Transverse colon (tissue), 4 donors: ENCODE measurements around the gene PPP6R2. TPM values are rescaled to one million over a fixed set of nuclear protein-coding genes. Genes with fewer than 3 reads are reported as not detected.
"Not testable (repeated sequence)": the region's sequence is repeated elsewhere in the genome, so short reads cannot be mapped to it uniquely, and the experiment has no call there.

Experiments
- DNase-seq: peaks from one replicate; pipeline ENCODE4 v3.0.0-alpha.2; 2019
- H3K27ac ChIP-seq, 4 donors: fragments of 200-600 bp; sonication (generic); 2 replicates each; pipeline ENCODE4 v1.5.1; 2016 to 2018; ENCODE audit warnings: inconsistent platforms in 4 of 4
- H3K27me3 ChIP-seq: fragments of 200-600 bp; sonication (generic); 2 replicates; pipeline ENCODE4 v1.5.1; 2017; ENCODE audit warnings: inconsistent platforms
- H3K36me3 ChIP-seq, 4 donors: fragments of 200-600 bp; sonication (generic); 2 replicates each; pipeline ENCODE4 v1.5.1; 2017 to 2019; ENCODE audit warnings: inconsistent platforms in 4 of 4
- H3K4me1 ChIP-seq, 4 donors: fragments of 200-600 bp; sonication (generic); 2 replicates each; pipeline ENCODE4 v1.5.1; 2017 to 2020; ENCODE audit warnings: inconsistent platforms in 4 of 4
- H3K4me3 ChIP-seq, 4 donors: fragments of 200-600 bp; sonication (generic); 1 replicate in 1 of 4; 2 replicates in 3 of 4; pipeline versions ENCODE4 v1.5.1 to v1.6.1; 2017 to 2019; ENCODE audit warnings: inconsistent platforms in 4 of 4
- H3K9me3 ChIP-seq, 2 donors: fragments of 200-600 bp; sonication (generic); 2 replicates each; pipeline ENCODE4 v1.5.1; 2017 to 2019; ENCODE audit warnings: inconsistent platforms in 2 of 2
- EP300 ChIP-seq: sonication (generic); formaldehyde crosslinking; IDR thresholded peaks from one replicate; pipeline ENCODE4 v1.6.1; 2017; ENCODE audit warnings: antibody characterized with exemption, low read depth
- POLR2A ChIP-seq: fragments of 450-650 bp; IDR thresholded peaks from one replicate; pipeline ENCODE4 v1.6.1; 2016; ENCODE audit warnings: antibody characterized with exemption, mild to moderate bottlenecking, moderate library complexity
- POLR2AphosphoS5 ChIP-seq, 3 donors: sonication (generic); formaldehyde crosslinking; IDR thresholded peaks; one replicate each; pipeline ENCODE4 v1.6.1; 2016; ENCODE audit warnings: antibody characterized with exemption in 3 of 3
- WGBS, 2 donors: methylation state at CpG; one replicate each; pipeline ENCODE4 v1.1.5; 2018; ENCODE audit warnings: low coverage in 1 of 2; 5-methylcytosine and 5-hydroxymethylcytosine counted together
- in situ Hi-C, 4 donors: fragments of 200-750 bp; cut with MboI; loops; one replicate each; pipeline versions ENCODE4 v1.15.0 to v1.15.1; 2017; ENCODE audit warnings: low sequenced_read_pairs in 3 of 4, low pct_ligation_motif_present in 1 of 4, low pct_unique_long_range_greater_than_20kb in 1 of 4
- intact Hi-C: fragments of 100-400 bp; cut with DNase I; formaldehyde crosslinking; loops from one replicate; pipeline ENCODE4 v1.15.1; 2023; ENCODE audit warnings: low total_unique reads
- total RNA-seq, 4 donors: library from RNA; depleted of rRNA; stranded (reverse); fragments of >200 nt; gene quantifications; one replicate each; pipeline ENCODE4 v1.1.0, GENCODE V29; 2016
- TF ChIP-seq, protein P1 (sequence below), 5 experiments: fragments of 200-600 bp in 3 of 5; fragments of 450-650 bp in 2 of 5; sonication (generic) in 3 of 5; IDR thresholded peaks; 1 replicate in 2 of 5; 2 replicates in 3 of 5; pipeline ENCODE4 v1.5.1; 2016 to 2017; ENCODE audit warnings: antibody characterized with exemption in 5 of 5, inconsistent platforms in 3 of 5, mild to moderate bottlenecking in 2 of 5, moderate library complexity in 1 of 5

Gene PPP6R2
- total RNA-seq, 4 donors from 2014 or later = 62.1 to 151 (median 77.8) TPM

GRCh38 chr22:50396751-50397370 lies 53.7 kb downstream of the PPP6R2 start:
- 33 to 46% methylated on average over 5 to 6 of the region's 6 CpGs for WGBS, 2 donors
- no peak for TF ChIP-seq POLR2AphosphoS5 (IDR thresholded peaks at IDR 0.05)
- TF ChIP-seq POLR2A = no peak
- no peak overlapping the region for H3K4me3 ChIP-seq
- H3K27ac ChIP-seq = peak overlapping the region in 1 of 4 donors; percentile 69
- no peaks in the 10 kb centered on the region for H3K27me3 ChIP-seq
- in situ Hi-C loops = no loop called here
- intact Hi-C loops = no loop called here
- DNase-seq = no peak
- H3K4me1 ChIP-seq = peaks cover 10 to 27% (median 15%) of the 10 kb centered on the region in 4 donors
- no peaks in the 10 kb centered on the region for H3K9me3 ChIP-seq
- peaks cover 0 to 6% (median 2%) of the 10 kb centered on the region in 4 donors for H3K36me3 ChIP-seq

DNA sequence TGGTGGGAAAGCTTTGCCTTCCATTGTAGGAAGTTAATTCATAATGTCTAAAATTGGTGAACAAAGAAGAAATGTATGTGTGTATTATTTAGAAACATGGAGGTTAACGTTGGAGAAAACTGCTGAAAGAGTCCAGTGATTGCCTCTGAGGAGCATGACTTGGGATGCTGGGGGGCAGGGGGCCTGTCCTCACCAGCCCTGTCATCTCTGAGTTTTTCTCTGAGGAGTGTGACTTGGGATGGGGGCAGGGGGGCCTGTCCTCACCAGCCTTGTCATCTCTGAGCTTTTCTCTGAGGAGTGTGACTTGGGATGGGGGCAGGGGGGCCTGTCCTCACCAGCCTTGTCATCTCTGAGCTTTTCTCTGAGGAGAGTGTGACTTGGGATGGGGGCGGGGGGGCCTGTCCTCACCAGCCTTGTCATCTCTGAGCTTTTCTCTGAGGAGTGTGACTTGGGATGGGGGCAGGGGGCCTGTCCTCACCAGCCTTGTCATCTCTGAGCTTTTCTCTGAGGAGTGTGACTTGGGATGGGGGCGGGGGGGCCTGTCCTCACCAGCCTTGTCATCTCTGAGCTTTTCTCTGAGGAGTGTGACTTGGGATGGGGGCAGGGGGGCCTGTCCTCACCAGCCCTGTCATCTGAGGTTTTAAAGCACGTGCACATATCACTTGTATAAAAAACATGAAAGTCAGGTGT lies 54.4 kb downstream of the PPP6R2 start:
- DNase-seq, H3K36me3 ChIP-seq, H3K9me3 ChIP-seq, H3K4me3 ChIP-seq, in situ Hi-C loops, intact Hi-C loops, H3K27me3 ChIP-seq: not testable (repeated sequence)
- Histone ChIP-seq H3K4me1 (peaks cover 10 to 27% (median 15%) of the 10 kb centered on the region in 4 donors), H3K27ac (peak overlapping the region in 1 of 4 donors; percentile 69)
- WGBS, 2 donors = 29 to 55% methylated on average over 1 to 3 of the region's 4 CpGs

DNA sequence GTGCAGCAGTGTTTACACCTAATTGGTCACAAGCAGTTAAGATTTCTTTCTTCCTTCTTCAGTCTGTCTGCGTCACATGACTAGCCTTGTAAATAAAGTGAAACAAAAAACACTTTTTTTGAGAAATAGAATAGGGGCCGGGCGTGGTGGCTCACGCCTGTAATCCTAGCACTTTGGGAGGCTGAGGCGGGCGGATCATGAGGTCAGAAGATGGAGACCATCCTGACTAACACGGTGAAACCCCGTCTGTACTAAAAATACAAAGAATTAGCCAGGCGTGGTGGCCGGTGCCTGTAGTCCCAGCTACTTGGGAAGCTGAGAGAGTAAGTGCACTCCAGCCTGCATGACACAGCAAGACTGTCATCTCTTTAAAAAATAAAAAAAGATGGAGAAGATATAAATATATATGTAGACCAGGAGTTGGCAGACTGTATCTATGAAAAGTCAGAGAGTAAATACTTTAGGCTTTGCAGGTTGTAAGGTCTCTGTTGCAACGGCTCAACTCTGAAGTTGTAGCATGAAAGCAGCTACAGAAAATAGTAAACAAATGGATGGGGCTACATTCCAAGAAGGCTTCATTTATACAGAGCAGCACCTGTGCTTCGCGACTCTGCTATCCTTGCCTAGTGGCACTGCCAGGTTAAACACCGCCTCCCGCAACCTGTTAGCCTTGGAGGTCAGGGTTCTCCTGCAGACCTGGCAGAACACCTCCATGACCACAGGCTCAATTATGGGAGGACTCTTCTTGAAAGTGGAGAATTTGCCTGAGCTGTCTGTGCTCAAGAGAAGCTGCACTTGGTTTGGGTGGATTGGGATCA lies 55.9 kb downstream of the PPP6R2 start:
- Histone ChIP-seq H3K9me3 (no peaks in the 10 kb centered on the region), H3K27me3 (no peaks in the 10 kb centered on the region), H3K36me3 (peaks cover 0 to 2% (median under 1%) of the 10 kb centered on the region in 4 donors), H3K4me1 (peaks cover 10 to 35% (median 15%) of the 10 kb centered on the region in 4 donors), H3K27ac (peak overlapping the region; percentile 49 to 62 (median 60)), H3K4me3 (no peak overlapping the region)
- TF ChIP-seq POLR2A (no peak), EP300 (no peak), POLR2AphosphoS5 (IDR thresholded peaks at IDR 0.05) (no peak)
- TF ChIP-seq, protein P1, sequence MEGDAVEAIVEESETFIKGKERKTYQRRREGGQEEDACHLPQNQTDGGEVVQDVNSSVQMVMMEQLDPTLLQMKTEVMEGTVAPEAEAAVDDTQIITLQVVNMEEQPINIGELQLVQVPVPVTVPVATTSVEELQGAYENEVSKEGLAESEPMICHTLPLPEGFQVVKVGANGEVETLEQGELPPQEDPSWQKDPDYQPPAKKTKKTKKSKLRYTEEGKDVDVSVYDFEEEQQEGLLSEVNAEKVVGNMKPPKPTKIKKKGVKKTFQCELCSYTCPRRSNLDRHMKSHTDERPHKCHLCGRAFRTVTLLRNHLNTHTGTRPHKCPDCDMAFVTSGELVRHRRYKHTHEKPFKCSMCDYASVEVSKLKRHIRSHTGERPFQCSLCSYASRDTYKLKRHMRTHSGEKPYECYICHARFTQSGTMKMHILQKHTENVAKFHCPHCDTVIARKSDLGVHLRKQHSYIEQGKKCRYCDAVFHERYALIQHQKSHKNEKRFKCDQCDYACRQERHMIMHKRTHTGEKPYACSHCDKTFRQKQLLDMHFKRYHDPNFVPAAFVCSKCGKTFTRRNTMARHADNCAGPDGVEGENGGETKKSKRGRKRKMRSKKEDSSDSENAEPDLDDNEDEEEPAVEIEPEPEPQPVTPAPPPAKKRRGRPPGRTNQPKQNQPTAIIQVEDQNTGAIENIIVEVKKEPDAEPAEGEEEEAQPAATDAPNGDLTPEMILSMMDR (IDR thresholded peaks at IDR 0.05) = no peak
- DNase-seq = no peak
- in situ Hi-C loops = no loop called here
- 59% methylated on average over 5 to 15 of the region's 15 CpGs for WGBS, 2 donors
- intact Hi-C loops = no loop called here

DNA sequence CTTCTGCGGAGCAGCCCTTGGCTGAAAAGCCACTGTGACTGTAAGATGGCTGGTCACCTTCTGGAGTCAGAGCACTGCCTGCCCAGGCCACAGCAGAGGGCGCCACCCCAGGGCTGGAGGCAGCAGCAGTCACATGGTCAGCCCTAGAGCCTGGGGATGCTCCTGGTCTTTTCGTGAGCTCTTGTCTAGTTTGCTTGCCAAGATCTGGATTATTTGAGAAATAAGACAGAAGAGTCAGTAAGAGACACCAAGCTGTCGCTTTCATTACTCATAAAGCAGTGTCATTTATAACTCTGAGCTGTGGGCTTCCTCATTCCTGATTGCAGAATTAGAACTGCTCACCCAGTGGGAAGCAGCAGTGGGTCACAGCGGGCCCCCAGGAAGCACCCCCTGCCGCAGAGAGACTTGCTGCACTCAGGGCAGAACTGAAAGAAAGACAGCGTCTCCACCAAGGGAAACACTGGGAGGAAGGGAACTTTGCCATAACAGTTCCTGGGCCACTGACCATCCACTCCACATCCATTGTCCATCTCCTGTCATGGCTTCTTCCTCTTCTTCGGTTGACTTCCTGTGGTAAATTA lies 56.7 kb downstream of the PPP6R2 start:
- in situ Hi-C loops = no loop called here
- Histone ChIP-seq H3K27ac (peak overlapping the region; percentile 49 to 62 (median 60)), H3K27me3 (no peaks in the 10 kb centered on the region), H3K4me1 (peaks cover 10 to 35% (median 15%) of the 10 kb centered on the region in 4 donors), H3K9me3 (no peaks in the 10 kb centered on the region), H3K36me3 (no peaks in the 10 kb centered on the region), H3K4me3 (no peak overlapping the region)
- intact Hi-C loops = no loop called here
- WGBS, 2 donors = 71% methylated on average over 1 to 7 of the region's 8 CpGs
- DNase-seq = peak; percentile 41
- TF ChIP-seq POLR2A (no peak), EP300 (no peak), POLR2AphosphoS5 (IDR thresholded peaks at IDR 0.05) (no peak)
- TF ChIP-seq, protein P1 (IDR thresholded peaks at IDR 0.05) = peak; percentile 16 to 42 (median 24)
